Measurements from ENCODE around the gene ZBTB7A.

The ZBTB7A gene

DNA sequence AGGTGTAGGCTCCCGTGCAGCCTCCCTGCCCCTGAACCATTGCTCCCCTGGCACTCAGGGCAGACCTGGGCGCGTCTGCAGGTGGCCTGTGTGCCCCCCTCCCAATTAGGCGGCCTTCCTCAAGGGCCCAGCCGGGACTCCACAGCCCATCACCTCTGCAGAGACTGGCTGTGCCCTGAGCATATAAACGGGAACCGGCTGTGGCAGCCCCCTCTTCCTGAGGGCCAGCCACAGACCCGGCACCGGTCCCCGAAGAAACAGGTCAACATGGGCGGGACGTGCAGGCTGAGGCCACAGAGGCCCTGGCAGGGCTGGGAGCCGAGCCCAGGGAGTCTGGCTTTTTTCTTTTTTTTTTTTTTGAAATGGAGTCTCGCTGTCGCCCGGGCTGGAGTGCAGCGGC is 47.1 kb downstream of the ZBTB7A start:
- no peak overlapping the region for H3K27ac ChIP-seq (replicated peaks; ENCODE audit: low read length)
- H3K4me3 ChIP-seq (ENCODE audit: low read length in 2 of 2): no peak overlapping the region
- H3K14ac ChIP-seq (ENCODE audit: low read length): no peak overlapping the region
- H3K79me1 ChIP-seq (ENCODE audit: low read depth, low read length): peaks cover 35% of the 10 kb centered on the region
- H3K9me3 ChIP-seq (replicated peaks in 1 of 2; ENCODE audit: control insufficient read depth in 2 of 2, insufficient read depth in 1 of 2, low read depth in 1 of 2, low read length in 2 of 2): no peaks in the 10 kb centered on the region
- no peak overlapping the region for H4K8ac ChIP-seq (ENCODE audit: low read depth, low read length)
- H4K91ac ChIP-seq (ENCODE audit: low read depth, low read length, poor library complexity): no peak overlapping the region
- no peak overlapping the region for H2BK120ac ChIP-seq (ENCODE audit: low read depth, low read length)
- no peak overlapping the region for H3K18ac ChIP-seq (ENCODE audit: low read length)
- no peak overlapping the region for H2AFZ ChIP-seq (ENCODE audit: low read length)
- no peak for DNase-seq (ENCODE audit: low spot score)
- H3K4ac ChIP-seq (ENCODE audit: low read length): no peak overlapping the region
- no peak overlapping the region for H3K4me2 ChIP-seq (ENCODE audit: insufficient read depth, low read length, poor library complexity, severe bottlenecking)
- no peaks in the 10 kb centered on the region for H3K4me1 ChIP-seq (ENCODE audit: control insufficient read depth in 2 of 2, insufficient read depth in 1 of 2, low read depth in 1 of 2, low read length in 2 of 2)
- H2BK12ac ChIP-seq (ENCODE audit: low read length): no peak overlapping the region
- no CpG with 5 or more reads among the region's 17 CpGs for WGBS, 2 donors (ENCODE audit: extremely low coverage in 2 of 2, insufficient read length in 2 of 2, insufficient replicate concordance in 1 of 2)
- no peak overlapping the region for H2AK5ac ChIP-seq (ENCODE audit: low read depth, low read length)
- peak overlapping the region; percentile 77 for H3K9ac ChIP-seq (ENCODE audit: low read depth, low read length, poor library complexity)
- H2BK5ac ChIP-seq (ENCODE audit: low read length): no peak overlapping the region
- H3K27me3 ChIP-seq (ENCODE audit: control insufficient read depth in 3 of 3, insufficient read depth in 3 of 3, low read depth in 1 of 3, low read length in 3 of 3): no peaks in the 10 kb centered on the region
- peak overlapping the region; percentile 65 for H3K23ac ChIP-seq (ENCODE audit: low read depth, low read length, poor library complexity)
- peaks cover 27 to 79% of the 10 kb centered on the region in 2 donors for H3K36me3 ChIP-seq (replicated peaks in 1 of 2; ENCODE audit: control insufficient read depth in 2 of 2, insufficient read depth in 2 of 2, low read length in 2 of 2)
- H2BK15ac ChIP-seq (ENCODE audit: low read length): no peak overlapping the region

DNA sequence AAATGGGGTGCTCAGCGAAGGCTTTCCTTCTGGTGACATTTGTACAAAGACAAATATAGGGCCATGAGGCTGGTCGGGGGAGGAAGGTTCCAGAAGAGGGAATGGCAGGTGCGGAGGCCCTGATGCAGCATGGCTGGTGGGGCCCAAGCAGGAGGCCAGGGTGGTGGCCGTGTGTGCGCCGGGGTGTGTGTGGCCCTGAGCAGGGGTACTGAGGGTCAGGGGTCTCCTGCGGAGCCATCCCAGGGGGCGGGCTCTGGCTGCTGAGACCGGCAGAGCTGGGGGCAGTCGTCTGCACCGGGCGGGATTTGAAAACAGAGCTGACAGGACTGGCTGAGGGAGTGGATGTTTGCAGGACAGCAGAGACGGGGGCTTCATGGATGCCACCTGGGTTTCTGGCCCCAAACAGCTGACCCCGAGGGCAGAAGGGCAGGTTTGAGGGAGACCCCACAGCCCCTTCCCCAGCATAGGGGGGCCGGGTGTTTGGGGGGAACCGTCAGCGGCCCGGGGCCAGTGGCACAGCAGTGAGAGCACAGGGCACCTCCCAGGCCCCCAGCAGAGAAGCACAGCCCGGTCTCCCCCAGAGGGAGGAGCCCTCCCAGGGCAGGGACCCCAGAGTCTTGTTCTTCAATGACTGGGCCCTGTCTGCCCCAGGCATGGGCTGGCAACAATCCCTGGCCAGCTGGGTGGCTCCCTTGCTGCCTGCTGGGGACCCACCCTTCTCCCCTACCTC is 47.8 kb downstream of the ZBTB7A start:
- no peak overlapping the region for H3K23ac ChIP-seq (ENCODE audit: low read depth, low read length, poor library complexity)
- no peak overlapping the region for H3K4ac ChIP-seq (ENCODE audit: low read length)
- H3K18ac ChIP-seq (ENCODE audit: low read length): no peak overlapping the region
- DNase-seq (ENCODE audit: low spot score): no peak
- no CpG with 5 or more reads among the region's 19 CpGs for WGBS, 2 donors (ENCODE audit: extremely low coverage in 2 of 2, insufficient read length in 2 of 2, insufficient replicate concordance in 1 of 2)
- H2BK120ac ChIP-seq (ENCODE audit: low read depth, low read length): no peak overlapping the region
- H4K91ac ChIP-seq (ENCODE audit: low read depth, low read length, poor library complexity): no peak overlapping the region
- H2BK15ac ChIP-seq (ENCODE audit: low read length): no peak overlapping the region
- H2AK5ac ChIP-seq (ENCODE audit: low read depth, low read length): no peak overlapping the region
- no peak overlapping the region for H3K27ac ChIP-seq (replicated peaks; ENCODE audit: low read length)
- H3K4me2 ChIP-seq (ENCODE audit: insufficient read depth, low read length, poor library complexity, severe bottlenecking): no peak overlapping the region
- peaks cover 35% of the 10 kb centered on the region for H3K79me1 ChIP-seq (ENCODE audit: low read depth, low read length)
- H3K4me3 ChIP-seq (ENCODE audit: low read length in 2 of 2): no peak overlapping the region
- no peak overlapping the region for H3K14ac ChIP-seq (ENCODE audit: low read length)
- no peaks in the 10 kb centered on the region for H3K27me3 ChIP-seq (ENCODE audit: control insufficient read depth in 3 of 3, insufficient read depth in 3 of 3, low read depth in 1 of 3, low read length in 3 of 3)
- H2AFZ ChIP-seq (ENCODE audit: low read length): no peak overlapping the region
- no peaks in the 10 kb centered on the region for H3K9me3 ChIP-seq (replicated peaks in 1 of 2; ENCODE audit: control insufficient read depth in 2 of 2, insufficient read depth in 1 of 2, low read depth in 1 of 2, low read length in 2 of 2)
- no peaks in the 10 kb centered on the region for H3K4me1 ChIP-seq (ENCODE audit: control insufficient read depth in 2 of 2, insufficient read depth in 1 of 2, low read depth in 1 of 2, low read length in 2 of 2)
- no peak overlapping the region for H2BK12ac ChIP-seq (ENCODE audit: low read length)
- H3K36me3 ChIP-seq (replicated peaks in 1 of 2; ENCODE audit: control insufficient read depth in 2 of 2, insufficient read depth in 2 of 2, low read length in 2 of 2): peaks cover 27 to 79% of the 10 kb centered on the region in 2 donors
- no peak overlapping the region for H4K8ac ChIP-seq (ENCODE audit: low read depth, low read length)
- no peak overlapping the region for H2BK5ac ChIP-seq (ENCODE audit: low read length)
- H3K9ac ChIP-seq (ENCODE audit: low read depth, low read length, poor library complexity): peak overlapping the region; percentile 77

DNA sequence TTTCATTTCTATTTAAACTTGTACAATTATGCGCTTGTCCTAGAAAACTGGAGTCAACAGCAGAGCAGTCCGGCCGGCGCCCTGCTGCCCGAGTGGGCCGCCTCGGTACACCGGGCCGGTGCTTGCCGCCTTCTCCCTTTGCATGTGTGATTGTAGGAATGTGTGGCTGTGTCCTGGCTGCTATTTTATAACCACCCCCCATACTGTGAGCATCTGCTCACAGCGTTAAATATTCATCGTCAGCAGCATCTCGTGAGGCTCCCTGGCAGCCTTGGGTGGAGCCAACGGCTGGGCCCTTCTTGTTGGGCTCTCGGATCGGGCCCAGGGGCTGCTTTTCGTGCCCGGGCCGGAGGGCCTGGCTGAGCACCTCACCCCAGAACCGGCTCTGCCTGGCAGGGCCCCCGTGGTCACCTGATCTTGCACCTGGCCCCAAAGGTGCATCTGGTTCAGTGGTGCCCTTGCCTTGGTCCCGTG is 48.5 kb downstream of the ZBTB7A start:
- H2AK5ac ChIP-seq (ENCODE audit: low read depth, low read length): no peak overlapping the region
- no peak overlapping the region for H3K4me2 ChIP-seq (ENCODE audit: insufficient read depth, low read length, poor library complexity, severe bottlenecking)
- peaks cover 33 to 79% of the 10 kb centered on the region in 2 donors for H3K36me3 ChIP-seq (replicated peaks in 1 of 2; ENCODE audit: control insufficient read depth in 2 of 2, insufficient read depth in 2 of 2, low read length in 2 of 2)
- H3K4ac ChIP-seq (ENCODE audit: low read length): no peak overlapping the region
- no peaks in the 10 kb centered on the region for H3K9me3 ChIP-seq (replicated peaks in 1 of 2; ENCODE audit: control insufficient read depth in 2 of 2, insufficient read depth in 1 of 2, low read depth in 1 of 2, low read length in 2 of 2)
- no peak overlapping the region for H2AFZ ChIP-seq (ENCODE audit: low read length)
- H3K23ac ChIP-seq (ENCODE audit: low read depth, low read length, poor library complexity): no peak overlapping the region
- H4K8ac ChIP-seq (ENCODE audit: low read depth, low read length): no peak overlapping the region
- H3K79me1 ChIP-seq (ENCODE audit: low read depth, low read length): peaks cover 37% of the 10 kb centered on the region
- WGBS, 2 donors (ENCODE audit: extremely low coverage in 2 of 2, insufficient read length in 2 of 2, insufficient replicate concordance in 1 of 2): no CpG with 5 or more reads among the region's 22 CpGs
- H2BK12ac ChIP-seq (ENCODE audit: low read length): no peak overlapping the region
- no peak overlapping the region for H3K27ac ChIP-seq (replicated peaks; ENCODE audit: low read length)
- H3K4me3 ChIP-seq (ENCODE audit: low read length in 2 of 2): no peak overlapping the region
- no peak overlapping the region for H2BK15ac ChIP-seq (ENCODE audit: low read length)
- H2BK120ac ChIP-seq (ENCODE audit: low read depth, low read length): no peak overlapping the region
- no peak overlapping the region for H4K91ac ChIP-seq (ENCODE audit: low read depth, low read length, poor library complexity)
- DNase-seq (ENCODE audit: low spot score): no peak
- no peak overlapping the region for H3K14ac ChIP-seq (ENCODE audit: low read length)
- no peaks in the 10 kb centered on the region for H3K27me3 ChIP-seq (ENCODE audit: control insufficient read depth in 3 of 3, insufficient read depth in 3 of 3, low read depth in 1 of 3, low read length in 3 of 3)
- no peaks in the 10 kb centered on the region for H3K4me1 ChIP-seq (ENCODE audit: control insufficient read depth in 2 of 2, insufficient read depth in 1 of 2, low read depth in 1 of 2, low read length in 2 of 2)
- H3K18ac ChIP-seq (ENCODE audit: low read length): no peak overlapping the region
- no peak overlapping the region for H3K9ac ChIP-seq (ENCODE audit: low read depth, low read length, poor library complexity)
- H2BK5ac ChIP-seq (ENCODE audit: low read length): no peak overlapping the region

DNA sequence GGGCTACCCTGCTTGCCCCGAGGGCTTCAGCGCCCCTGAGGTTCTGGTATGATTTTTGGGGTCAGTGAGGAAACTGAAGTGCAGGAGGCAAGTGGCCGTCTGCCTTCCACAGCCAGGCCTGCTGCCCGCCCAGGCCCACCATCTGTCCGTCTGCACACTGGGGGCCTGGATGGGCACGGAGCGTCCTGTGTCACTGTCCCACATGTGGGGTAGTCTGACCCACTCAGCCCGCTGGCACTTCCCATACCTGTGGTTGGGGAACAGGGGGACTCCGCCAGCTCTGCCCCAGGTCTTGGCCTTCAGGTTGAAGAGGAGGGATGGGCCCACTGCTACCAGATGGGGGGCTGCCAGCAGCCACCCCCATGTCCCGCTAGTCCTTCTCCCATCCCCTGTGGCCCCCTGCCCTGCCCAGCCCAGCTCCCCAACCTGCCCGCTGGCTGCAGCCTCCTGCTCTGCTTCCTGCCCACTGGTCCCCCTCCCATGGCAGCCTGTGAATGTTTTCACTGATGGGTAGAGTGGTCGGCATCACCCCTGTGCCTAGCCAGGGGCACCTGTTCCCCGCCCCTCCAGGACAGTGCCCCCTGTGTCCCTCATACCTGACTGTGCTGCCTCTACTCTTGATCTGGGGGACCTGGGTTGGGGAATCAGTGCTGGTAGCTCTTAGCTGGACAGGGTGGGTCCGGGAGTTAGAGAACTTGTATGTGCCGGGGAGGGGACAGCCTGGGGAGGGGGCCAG is 49.6 kb downstream of the ZBTB7A start:
- Histone ChIP-seq H3K27me3 (ENCODE audit: control insufficient read depth in 3 of 3, insufficient read depth in 3 of 3, low read depth in 1 of 3, low read length in 3 of 3) (no peaks in the 10 kb centered on the region), H3K14ac (ENCODE audit: low read length) (no peak overlapping the region), H2BK15ac (ENCODE audit: low read length) (no peak overlapping the region), H3K4me1 (ENCODE audit: control insufficient read depth in 2 of 2, insufficient read depth in 1 of 2, low read depth in 1 of 2, low read length in 2 of 2) (no peaks in the 10 kb centered on the region), H4K8ac (ENCODE audit: low read depth, low read length) (no peak overlapping the region), H3K4me3 (ENCODE audit: low read length in 2 of 2) (no peak overlapping the region), H2BK5ac (ENCODE audit: low read length) (no peak overlapping the region), H2BK120ac (ENCODE audit: low read depth, low read length) (no peak overlapping the region), H3K9me3 (replicated peaks in 1 of 2; ENCODE audit: control insufficient read depth in 2 of 2, insufficient read depth in 1 of 2, low read depth in 1 of 2, low read length in 2 of 2) (no peaks in the 10 kb centered on the region), H3K18ac (ENCODE audit: low read length) (no peak overlapping the region), H2AFZ (ENCODE audit: low read length) (no peak overlapping the region), H3K9ac (ENCODE audit: low read depth, low read length, poor library complexity) (no peak overlapping the region), H2BK12ac (ENCODE audit: low read length) (no peak overlapping the region), H3K4ac (ENCODE audit: low read length) (no peak overlapping the region), H3K27ac (replicated peaks; ENCODE audit: low read length) (no peak overlapping the region), H4K91ac (ENCODE audit: low read depth, low read length, poor library complexity) (no peak overlapping the region), H3K4me2 (ENCODE audit: insufficient read depth, low read length, poor library complexity, severe bottlenecking) (no peak overlapping the region), H3K36me3 (replicated peaks in 1 of 2; ENCODE audit: control insufficient read depth in 2 of 2, insufficient read depth in 2 of 2, low read length in 2 of 2) (peaks cover 39 to 88% of the 10 kb centered on the region in 2 donors), H3K23ac (ENCODE audit: low read depth, low read length, poor library complexity) (no peak overlapping the region), H3K79me1 (ENCODE audit: low read depth, low read length) (peaks cover 45% of the 10 kb centered on the region), H2AK5ac (ENCODE audit: low read depth, low read length) (no peak overlapping the region)
- DNase-seq (ENCODE audit: low spot score): no peak
- no CpG with 5 or more reads among the region's 15 CpGs for WGBS, 2 donors (ENCODE audit: extremely low coverage in 2 of 2, insufficient read length in 2 of 2, insufficient replicate concordance in 1 of 2)
